Measurements from ENCODE around the gene WDR38. TPM values are rescaled to one million over a fixed set of nuclear protein-coding genes. Genes with fewer than 3 reads are reported as not detected.

Gene WDR38
- polyA plus RNA-seq, 1 donor = not detected

DNA sequence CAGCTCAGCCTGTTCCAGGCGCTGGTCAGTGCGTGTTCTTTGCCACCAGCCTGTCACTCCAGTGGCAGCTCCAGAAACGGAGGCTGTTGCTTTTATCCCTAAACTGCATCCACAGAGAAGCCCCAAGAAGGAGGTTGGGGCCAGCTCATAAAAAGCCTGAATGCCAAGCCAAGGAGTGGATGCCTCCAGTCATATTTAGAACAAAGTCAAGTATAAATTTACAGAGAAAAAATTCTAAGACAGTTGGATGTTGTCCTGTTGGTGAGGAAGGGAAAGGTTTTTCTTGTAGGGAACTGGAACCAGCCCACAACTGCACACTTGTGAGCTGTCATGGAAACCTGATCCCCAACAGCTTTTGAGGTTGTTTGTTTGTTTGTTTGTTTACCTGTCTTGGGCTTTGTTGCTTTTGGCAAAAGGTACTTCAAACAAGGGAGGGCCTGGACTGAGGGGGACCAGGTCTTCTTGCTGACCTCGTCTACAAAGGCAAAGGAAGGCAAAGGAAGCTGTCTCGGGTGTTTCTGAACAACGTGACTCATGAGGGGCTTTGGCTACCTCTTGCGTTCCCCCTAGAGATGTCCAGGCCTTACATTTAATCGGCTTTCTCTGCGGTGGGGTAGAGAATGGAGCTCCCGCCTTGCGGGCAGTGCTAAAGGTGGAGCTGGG, 39.6 kb upstream of the WDR38 start:
- Histone ChIP-seq H3K36me3 (ENCODE audit: control insufficient read depth, insufficient read depth, low read length) (peaks cover 2% of the 10 kb centered on the region), H3K27me3 (ENCODE audit: control insufficient read depth, insufficient read depth, low read length) (no peaks in the 10 kb centered on the region), H3K4me1 (ENCODE audit: control insufficient read depth, insufficient read depth, low read length) (peaks cover 11% of the 10 kb centered on the region), H3K9me3 (ENCODE audit: control insufficient read depth, low read depth, low read length) (peaks cover 4% of the 10 kb centered on the region), H3K4me3 (ENCODE audit: low read length) (no peak overlapping the region), H3K27ac (ENCODE audit: low read length) (no peak overlapping the region)
- no peak for DNase-seq
- WGBS (ENCODE audit: insufficient coverage, low lambda C conversion rate) = no CpG with 5 or more reads among the region's 11 CpGs

DNA sequence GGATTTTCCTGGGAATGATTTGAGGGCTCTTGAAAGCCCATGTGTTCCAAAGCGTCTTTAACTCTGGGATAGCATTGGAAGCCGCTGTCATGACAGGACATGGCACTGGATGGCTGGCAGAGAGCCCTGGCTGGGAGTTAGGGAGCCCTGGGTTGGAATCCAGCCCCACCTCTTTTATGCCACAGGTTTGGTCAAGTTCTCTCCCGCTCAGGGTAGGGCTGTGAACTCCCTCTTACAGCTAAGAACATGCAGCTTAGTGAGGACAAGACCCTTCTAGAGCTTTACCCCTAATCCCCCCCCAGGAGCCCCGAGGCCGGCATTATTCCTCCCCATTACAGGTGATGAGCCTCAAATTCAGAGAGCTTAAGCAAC, 39.1 kb upstream of the WDR38 start:
- Histone ChIP-seq H3K4me3 (ENCODE audit: low read length) (no peak overlapping the region), H3K9me3 (ENCODE audit: control insufficient read depth, low read depth, low read length) (peaks cover 4% of the 10 kb centered on the region), H3K4me1 (ENCODE audit: control insufficient read depth, insufficient read depth, low read length) (peaks cover 16% of the 10 kb centered on the region), H3K27me3 (ENCODE audit: control insufficient read depth, insufficient read depth, low read length) (no peaks in the 10 kb centered on the region), H3K36me3 (ENCODE audit: control insufficient read depth, insufficient read depth, low read length) (peaks cover 2% of the 10 kb centered on the region), H3K27ac (ENCODE audit: low read length) (no peak overlapping the region)
- no CpG with 5 or more reads among the region's 5 CpGs for WGBS (ENCODE audit: insufficient coverage, low lambda C conversion rate)
- DNase-seq = no peak

DNA sequence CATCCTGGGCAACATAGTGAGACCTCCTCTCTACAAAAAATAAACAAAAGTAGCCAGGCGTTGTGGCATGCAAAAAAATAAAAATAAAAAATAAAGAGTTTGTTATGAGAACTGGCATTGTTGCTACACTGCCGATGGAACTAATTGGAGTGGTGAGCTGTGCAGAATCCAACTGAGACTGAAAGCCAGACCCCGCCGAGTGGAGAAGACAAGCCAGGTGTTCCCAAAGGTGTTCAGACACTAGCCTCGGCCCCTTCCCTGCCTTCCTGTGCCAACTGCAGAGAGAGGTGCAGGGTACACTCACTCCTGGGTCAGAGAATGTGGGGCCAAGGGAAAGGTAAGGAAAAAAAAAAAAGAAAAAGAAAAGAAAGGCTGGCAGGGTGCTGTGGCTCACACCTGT, 37.7 kb upstream of the WDR38 start:
- no peak for DNase-seq
- Histone ChIP-seq H3K4me3 (ENCODE audit: low read length) (no peak overlapping the region), H3K9me3 (ENCODE audit: control insufficient read depth, low read depth, low read length) (no peaks in the 10 kb centered on the region), H3K27ac (ENCODE audit: low read length) (no peak overlapping the region), H3K36me3 (ENCODE audit: control insufficient read depth, insufficient read depth, low read length) (no peaks in the 10 kb centered on the region), H3K27me3 (ENCODE audit: control insufficient read depth, insufficient read depth, low read length) (no peaks in the 10 kb centered on the region), H3K4me1 (ENCODE audit: control insufficient read depth, insufficient read depth, low read length) (peaks cover 18% of the 10 kb centered on the region)
- WGBS (ENCODE audit: insufficient coverage, low lambda C conversion rate) = 93% methylated on average over 2 of the region's 5 CpGs

DNA sequence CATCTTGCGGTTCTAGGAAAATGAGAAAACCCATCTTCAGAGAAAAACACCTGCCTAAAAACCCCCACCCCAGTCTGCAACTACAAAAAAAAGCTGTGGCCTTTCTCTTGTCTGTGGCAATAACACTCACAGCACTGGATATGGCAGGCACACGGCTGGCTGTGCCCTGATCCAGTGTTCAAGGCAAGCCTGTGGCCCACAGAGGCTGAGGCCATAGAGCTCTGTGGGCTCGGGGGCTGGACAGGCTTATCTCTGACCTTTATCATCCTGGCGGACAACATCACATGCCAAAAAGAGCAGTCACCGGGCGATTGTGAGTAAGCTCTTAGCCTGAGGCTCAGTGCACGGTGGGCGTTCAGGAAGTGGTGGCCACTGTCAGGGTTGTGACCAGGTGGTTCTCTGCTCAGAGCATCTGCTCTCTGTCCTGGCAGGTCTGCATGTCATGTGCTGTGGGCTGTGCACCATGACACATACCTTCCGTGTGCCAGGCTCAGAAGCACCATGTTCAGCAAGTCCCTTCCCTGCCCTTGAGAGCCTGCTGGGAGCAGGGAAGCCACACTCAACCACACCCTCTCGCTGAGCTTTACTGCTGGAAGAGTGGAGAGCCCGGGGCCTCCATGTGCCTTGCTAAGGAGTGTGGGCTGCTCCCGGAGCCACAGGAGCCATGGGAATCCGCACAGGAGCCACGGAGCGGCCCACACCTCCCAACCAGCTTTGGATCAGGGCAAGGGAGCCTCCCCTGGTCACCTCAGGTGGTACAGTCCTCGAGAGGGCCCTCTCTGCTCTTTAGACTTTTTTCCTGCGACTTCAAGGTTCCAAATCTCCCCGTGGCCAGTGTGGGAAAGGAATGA, 34.6 kb upstream of the WDR38 start:
- peaks cover 8% of the 10 kb centered on the region for H3K4me1 ChIP-seq (ENCODE audit: control insufficient read depth, insufficient read depth, low read length)
- no peak overlapping the region for H3K27ac ChIP-seq (ENCODE audit: low read length)

DNA sequence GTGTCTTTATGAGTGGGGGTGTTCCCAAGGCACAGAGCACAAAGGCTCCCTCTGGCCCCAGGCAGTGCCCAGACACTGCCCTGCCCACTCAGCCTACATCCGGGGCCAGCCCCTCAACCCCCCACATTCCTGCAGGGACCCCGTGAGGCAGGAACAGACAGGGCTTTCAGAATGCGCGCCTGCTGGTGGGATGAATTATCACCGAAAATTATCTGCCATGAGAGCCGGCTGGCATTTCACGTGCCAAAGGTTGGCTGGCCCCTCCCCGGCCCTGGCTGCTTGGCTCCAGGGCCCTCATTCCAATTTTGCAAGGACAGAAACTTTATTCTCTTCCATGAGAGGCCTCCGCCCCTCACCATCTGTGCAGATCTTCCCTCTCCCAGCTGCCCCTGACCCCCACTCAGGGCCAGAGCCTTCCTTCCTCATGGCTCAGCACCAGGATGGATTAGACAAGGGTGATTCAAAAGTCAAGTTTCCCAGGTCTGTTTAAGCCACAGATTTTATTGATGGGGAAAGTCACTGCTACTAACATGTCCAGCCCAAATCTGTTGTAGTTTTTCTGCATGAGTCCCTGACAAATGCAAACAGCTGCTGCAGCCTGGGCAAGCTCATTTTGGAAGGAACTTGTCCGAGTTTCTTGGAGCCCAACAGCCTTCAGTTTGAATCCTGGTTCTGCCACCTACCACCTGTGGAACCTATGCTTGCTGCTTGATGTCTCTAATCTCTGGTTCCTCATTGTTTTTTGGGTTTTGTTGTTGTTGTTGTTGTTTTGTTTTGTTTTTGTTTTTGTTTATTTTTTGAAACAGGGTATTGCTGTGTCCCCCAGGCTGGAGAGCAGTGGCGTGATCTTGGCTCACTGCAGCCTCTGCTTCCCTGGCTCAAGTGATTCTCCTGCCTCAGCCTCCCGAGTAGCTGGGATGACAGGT, 32.3 kb upstream of the WDR38 start:
- H3K36me3 ChIP-seq (ENCODE audit: control insufficient read depth, insufficient read depth, low read length) = no peaks in the 10 kb centered on the region
- peaks cover 8% of the 10 kb centered on the region for H3K4me1 ChIP-seq (ENCODE audit: control insufficient read depth, insufficient read depth, low read length)
- no peaks in the 10 kb centered on the region for H3K27me3 ChIP-seq (ENCODE audit: control insufficient read depth, insufficient read depth, low read length)
- H3K9me3 ChIP-seq (ENCODE audit: control insufficient read depth, low read depth, low read length) = no peaks in the 10 kb centered on the region
- WGBS (ENCODE audit: insufficient coverage, low lambda C conversion rate) = no CpG with 5 or more reads among the region's 12 CpGs
- no peak overlapping the region for H3K27ac ChIP-seq (ENCODE audit: low read length)
- no peak for DNase-seq
- no peak overlapping the region for H3K4me3 ChIP-seq (ENCODE audit: low read length)

More for the DNA sequence above, 34.6 kb upstream of the WDR38 start:
- H3K9me3 ChIP-seq (ENCODE audit: control insufficient read depth, low read depth, low read length) = no peaks in the 10 kb centered on the region
- no peak overlapping the region for H3K4me3 ChIP-seq (ENCODE audit: low read length)
- WGBS (ENCODE audit: insufficient coverage, low lambda C conversion rate) = no CpG with 5 or more reads among the region's 18 CpGs
- peak in 1 of 2 donors; percentile 51 for DNase-seq
- no peaks in the 10 kb centered on the region for H3K27me3 ChIP-seq (ENCODE audit: control insufficient read depth, insufficient read depth, low read length)
- no peaks in the 10 kb centered on the region for H3K36me3 ChIP-seq (ENCODE audit: control insufficient read depth, insufficient read depth, low read length)

DNA sequence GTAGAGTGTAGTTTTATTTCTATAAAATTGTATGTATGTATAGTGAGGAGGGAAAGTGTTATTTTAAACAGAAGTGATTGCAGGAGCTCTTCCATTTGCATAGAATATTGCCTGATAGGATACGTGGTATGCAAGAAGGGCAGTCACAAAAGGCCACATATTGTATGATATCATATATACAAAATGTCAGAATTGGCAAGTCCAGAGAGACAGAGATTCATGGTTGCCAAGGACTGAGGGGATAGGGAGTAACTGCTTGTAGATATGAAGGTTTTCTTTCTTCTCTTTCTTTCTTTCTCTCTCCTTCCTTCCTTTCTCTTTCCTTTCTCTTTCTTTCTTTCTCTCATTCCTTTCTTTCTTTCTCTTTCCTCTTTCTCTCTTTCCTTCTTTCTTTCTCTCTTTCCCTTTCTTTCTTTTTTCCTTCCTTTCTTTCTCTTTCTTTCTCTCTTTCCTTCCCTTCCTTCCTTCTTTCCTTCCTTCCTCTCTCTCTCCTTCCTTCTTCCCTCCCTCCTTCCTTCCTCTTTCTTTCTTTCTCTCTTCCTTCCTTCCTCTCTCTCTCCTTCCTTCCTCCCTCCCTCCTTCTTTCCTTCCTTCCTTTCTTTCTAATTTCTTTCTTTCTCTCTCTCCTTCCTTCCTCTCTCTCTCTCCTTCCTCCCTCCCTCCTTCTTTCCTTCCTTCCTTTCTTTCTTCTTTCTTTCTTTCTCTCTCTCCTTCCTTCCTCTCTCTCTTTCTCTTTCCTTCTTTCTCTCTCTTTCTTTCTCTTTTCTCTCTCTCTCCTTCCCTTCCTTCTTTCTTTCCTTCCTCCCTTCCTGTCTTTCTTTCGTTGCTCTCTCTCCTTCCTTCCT, 24.5 kb upstream of the WDR38 start:
- whole genome bisulfite sequencing (ENCODE audit: insufficient coverage, low lambda C conversion rate) = 29% methylated on average over 1 of the region's 2 CpGs
- Histone ChIP-seq H3K36me3 (ENCODE audit: control insufficient read depth, insufficient read depth, low read length) (no peaks in the 10 kb centered on the region), H3K27me3 (ENCODE audit: control insufficient read depth, insufficient read depth, low read length) (no peaks in the 10 kb centered on the region), H3K4me3 (ENCODE audit: low read length) (no peak overlapping the region), H3K9me3 (ENCODE audit: control insufficient read depth, low read depth, low read length) (no peaks in the 10 kb centered on the region), H3K27ac (ENCODE audit: low read length) (no peak overlapping the region), H3K4me1 (ENCODE audit: control insufficient read depth, insufficient read depth, low read length) (no peaks in the 10 kb centered on the region)
- no peak for DNase-seq

DNA sequence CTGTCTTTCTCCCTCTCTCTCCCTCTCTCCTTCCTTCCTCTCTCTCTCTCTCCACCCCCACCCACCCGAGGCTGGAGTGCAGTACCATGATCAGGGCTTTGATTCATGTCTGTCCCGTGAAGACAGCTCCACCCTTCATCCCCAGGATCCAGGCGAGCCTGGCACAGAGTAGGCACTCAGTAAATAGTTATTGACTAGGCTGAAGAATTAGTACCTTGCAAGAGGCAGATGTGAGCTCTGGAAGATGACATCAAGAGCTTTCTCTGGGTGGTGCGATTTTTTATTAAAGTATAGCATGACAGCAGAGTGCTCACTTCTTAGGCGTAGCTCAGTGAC, 24.0 kb upstream of the WDR38 start:
- Histone ChIP-seq H3K4me1 (ENCODE audit: control insufficient read depth, insufficient read depth, low read length) (peaks cover 1% of the 10 kb centered on the region), H3K4me3 (ENCODE audit: low read length) (no peak overlapping the region), H3K27me3 (ENCODE audit: control insufficient read depth, insufficient read depth, low read length) (no peaks in the 10 kb centered on the region), H3K27ac (ENCODE audit: low read length) (no peak overlapping the region), H3K9me3 (ENCODE audit: control insufficient read depth, low read depth, low read length) (no peaks in the 10 kb centered on the region), H3K36me3 (ENCODE audit: control insufficient read depth, insufficient read depth, low read length) (no peaks in the 10 kb centered on the region)
- no peak for DNase-seq
- WGBS (ENCODE audit: insufficient coverage, low lambda C conversion rate) = 20% methylated on average over 3 of the region's 5 CpGs

DNA sequence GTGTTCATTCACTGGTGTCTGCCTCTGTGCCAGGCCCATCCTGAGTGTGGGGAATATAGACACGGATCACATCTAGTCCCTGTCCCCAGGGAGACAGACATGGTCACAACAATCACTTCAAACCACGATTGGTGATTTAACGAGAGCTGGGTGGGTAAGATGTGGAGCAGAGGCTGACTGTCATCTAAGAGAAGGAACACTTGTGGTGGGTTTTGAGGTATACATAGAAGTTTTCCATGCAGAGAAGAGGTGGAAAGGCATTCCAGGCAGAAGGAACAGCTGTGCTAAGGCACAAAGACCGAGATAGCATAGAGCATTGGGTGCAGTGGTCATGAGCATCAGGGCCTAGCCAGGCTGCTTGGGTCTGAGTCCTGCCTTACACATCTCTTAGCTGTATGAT, 22.7 kb upstream of the WDR38 start:
- H3K9me3 ChIP-seq (ENCODE audit: control insufficient read depth, low read depth, low read length) = no peaks in the 10 kb centered on the region
- H3K27me3 ChIP-seq (ENCODE audit: control insufficient read depth, insufficient read depth, low read length) = no peaks in the 10 kb centered on the region
- DNase-seq = no peak
- no peak overlapping the region for H3K4me3 ChIP-seq (ENCODE audit: low read length)
- no CpG with 5 or more reads among the region's 4 CpGs for WGBS (ENCODE audit: insufficient coverage, low lambda C conversion rate)
- no peaks in the 10 kb centered on the region for H3K36me3 ChIP-seq (ENCODE audit: control insufficient read depth, insufficient read depth, low read length)
- no peak overlapping the region for H3K27ac ChIP-seq (ENCODE audit: low read length)
- H3K4me1 ChIP-seq (ENCODE audit: control insufficient read depth, insufficient read depth, low read length) = peaks cover 14% of the 10 kb centered on the region

DNA sequence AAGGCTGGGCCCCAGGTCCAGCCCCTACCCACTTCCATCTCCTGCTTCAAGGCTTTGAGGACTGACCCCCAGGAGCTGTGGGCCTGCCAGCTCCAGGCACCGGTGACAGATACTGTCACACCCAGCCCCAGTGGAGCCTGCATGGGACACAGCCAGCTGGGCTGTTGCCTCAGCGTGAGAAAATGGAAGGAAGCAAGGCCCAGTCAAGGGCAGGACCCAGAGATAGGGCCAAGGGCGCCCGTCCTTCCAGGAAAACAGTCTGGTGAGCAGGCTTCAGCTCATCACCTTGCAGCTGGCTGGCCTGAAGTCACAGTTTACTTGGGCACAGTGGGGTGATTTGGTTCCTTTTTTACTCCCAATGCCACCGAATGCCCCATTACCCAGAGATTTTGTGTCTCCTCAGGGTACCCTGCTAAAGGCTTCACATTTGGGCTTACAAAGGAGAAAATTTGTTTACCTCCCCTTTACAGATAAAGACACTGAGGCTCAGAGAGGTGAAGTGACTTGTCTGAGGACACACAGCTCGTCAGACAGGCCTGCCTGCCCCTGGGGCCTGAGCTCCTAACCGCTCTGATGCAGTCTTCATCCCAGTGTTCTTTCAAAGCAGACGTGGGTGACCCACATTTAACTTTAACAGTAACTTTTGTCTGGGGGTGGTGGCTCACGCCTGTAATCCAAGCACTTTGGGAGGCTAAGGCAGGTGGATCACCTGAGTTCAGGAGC, 21.5 kb upstream of the WDR38 start:
- no peak for DNase-seq
- Histone ChIP-seq H3K27ac (ENCODE audit: low read length) (peak overlapping the region; percentile 29), H3K4me3 (ENCODE audit: low read length) (no peak overlapping the region), H3K36me3 (ENCODE audit: control insufficient read depth, insufficient read depth, low read length) (no peaks in the 10 kb centered on the region), H3K27me3 (ENCODE audit: control insufficient read depth, insufficient read depth, low read length) (no peaks in the 10 kb centered on the region), H3K4me1 (ENCODE audit: control insufficient read depth, insufficient read depth, low read length) (peaks cover 15% of the 10 kb centered on the region), H3K9me3 (ENCODE audit: control insufficient read depth, low read depth, low read length) (no peaks in the 10 kb centered on the region)
- no CpG with 5 or more reads among the region's 9 CpGs for WGBS (ENCODE audit: insufficient coverage, low lambda C conversion rate)
